HEK293 (cell line): ENCODE measurements around the gene MYBPH.
A peak's percentile ranks its signal among the peaks of the same experiment; 100 is the strongest.

Source experiments
- CTCF ChIA-PET: fragments of 350-600 bp; formaldehyde crosslinking; extraction: SDS; loops from one replicate; lab custom pipeline; 2021; ENCODE audit warnings: antibody characterized with exemption; lab: Yijun Ruan, JAX
- POLR2A ChIA-PET: fragments of 300-600 bp; formaldehyde crosslinking; extraction: SDS; loops from one replicate; lab custom pipeline; 2020; ENCODE audit warnings: antibody characterized with exemption, inconsistent platforms; lab: Yijun Ruan, JAX
- H3K27ac ChIP-seq: fragments of 200-500 bp; sonication (Bioruptor generic); 2 replicates; pipeline ENCODE4 v1.5.1; 2014; ENCODE audit warnings: low read depth, low read length, control low read depth, inconsistent platforms; ENCODE audit errors: extremely low read depth
- H3K36me3 ChIP-seq, 2 experiments: fragments of 200-500 bp in 1 of 2; sonication (Bioruptor generic) in 1 of 2; 1 replicate in 1 of 2; 2 replicates in 1 of 2; pipeline ENCODE4 v1.5.1; 2014 to 2017; ENCODE audit warnings: inconsistent platforms in 2 of 2, low read length in 2 of 2; ENCODE audit not compliant: control insufficient read depth in 2 of 2, insufficient read depth in 1 of 2
- H3K4me1 ChIP-seq: fragments of 200-500 bp; sonication (Bioruptor generic); 2 replicates; pipeline ENCODE4 v1.5.1; 2014; ENCODE audit warnings: mild to moderate bottlenecking, low read length, inconsistent platforms; ENCODE audit not compliant: control insufficient read depth, insufficient read depth
- H3K4me3 ChIP-seq: 2 replicates; pipeline ENCODE4 v1.5.1; 2011; ENCODE audit warnings: low read depth, mild to moderate bottlenecking, control low read depth, low read length, moderate library complexity
- H3K9me3 ChIP-seq: fragments of 200-500 bp; sonication (Bioruptor generic); 2 replicates; pipeline ENCODE4 v1.5.1; 2014; ENCODE audit warnings: low read depth, low read length, inconsistent platforms; ENCODE audit not compliant: control insufficient read depth, insufficient read depth
- GLIS1 ChIP-seq: fragments of 450-650 bp; formaldehyde crosslinking; IDR thresholded peaks from 2 replicates; pipeline ENCODE4 v1.5.1; 2016; ENCODE audit warnings: missing biosample characterization, missing genetic modification characterization
- GLIS2 ChIP-seq: fragments of 450-650 bp; formaldehyde crosslinking; IDR thresholded peaks from 2 replicates; pipeline ENCODE4 v1.5.1; 2016; ENCODE audit warnings: missing biosample characterization, missing genetic modification characterization
- MZF1 ChIP-seq: fragments of 450-650 bp; formaldehyde crosslinking; IDR thresholded peaks from 2 replicates; pipeline ENCODE4 v1.5.1; 2017; ENCODE audit warnings: missing biosample characterization, missing genetic modification characterization, borderline replicate concordance
- SCRT1 ChIP-seq: fragments of 450-650 bp; formaldehyde crosslinking; IDR thresholded peaks from 2 replicates; pipeline ENCODE4 v1.5.1; 2016; ENCODE audit warnings: missing biosample characterization, missing genetic modification characterization, borderline replicate concordance
- WT1 ChIP-seq: fragments of 450-650 bp; formaldehyde crosslinking; IDR thresholded peaks from 2 replicates; pipeline ENCODE4 v1.5.1; 2016; ENCODE audit warnings: missing biosample characterization, missing genetic modification characterization
- ZBTB17 ChIP-seq: fragments of 450-650 bp; formaldehyde crosslinking; IDR thresholded peaks from 2 replicates; pipeline ENCODE4 v1.5.1; 2016; ENCODE audit warnings: missing biosample characterization, missing genetic modification characterization
- ZFHX2 ChIP-seq: fragments of 450-650 bp; formaldehyde crosslinking; conservative IDR thresholded peaks from 2 replicates; pipeline ENCODE4 v1.5.1; 2016; ENCODE audit warnings: missing biosample characterization, missing genetic modification characterization
- ZIC2 ChIP-seq: fragments of 450-650 bp; formaldehyde crosslinking; IDR thresholded peaks from 2 replicates; pipeline ENCODE4 v1.5.1; 2016; ENCODE audit warnings: missing biosample characterization, missing genetic modification characterization
- ZNF184 ChIP-seq: fragments of 450-650 bp; IDR thresholded peaks from 2 replicates; pipeline ENCODE4 v1.5.1; 2018; ENCODE audit warnings: missing biosample characterization, mild to moderate bottlenecking, missing genetic modification characterization
- ZNF23 ChIP-seq: fragments of 450-650 bp; formaldehyde crosslinking; IDR thresholded peaks from 2 replicates; pipeline ENCODE4 v1.5.1; 2016; ENCODE audit warnings: missing biosample characterization, missing genetic modification characterization, borderline replicate concordance
- ZNF404 ChIP-seq: fragments of 450-650 bp; formaldehyde crosslinking; IDR thresholded peaks from 2 replicates; pipeline ENCODE4 v1.5.1; 2017; ENCODE audit warnings: missing biosample characterization, missing genetic modification characterization
- ZNF48 ChIP-seq: fragments of 450-650 bp; formaldehyde crosslinking; IDR thresholded peaks from 2 replicates; pipeline ENCODE4 v1.5.1; 2016; ENCODE audit warnings: missing biosample characterization, missing genetic modification characterization
- ZNF548 ChIP-seq: fragments of 450-650 bp; formaldehyde crosslinking; IDR thresholded peaks from 2 replicates; pipeline ENCODE4 v1.5.1; 2016; ENCODE audit warnings: missing biosample characterization, missing genetic modification characterization
- ZNF596 ChIP-seq: fragments of 450-650 bp; IDR thresholded peaks from 2 replicates; pipeline ENCODE4 v1.5.0; 2018; ENCODE audit warnings: missing biosample characterization, mild to moderate bottlenecking, missing genetic modification characterization, moderate library complexity
- ZNF654 ChIP-seq: fragments of 450-650 bp; formaldehyde crosslinking; IDR thresholded peaks from 2 replicates; pipeline ENCODE4 v1.5.1; 2016; ENCODE audit warnings: low read depth, missing biosample characterization, missing genetic modification characterization
- ZNF658 ChIP-seq: fragments of 450-650 bp; formaldehyde crosslinking; IDR thresholded peaks from 2 replicates; pipeline ENCODE4; 2016; ENCODE audit warnings: missing biosample characterization, missing genetic modification characterization
- ZNF701 ChIP-seq: fragments of 450-650 bp; formaldehyde crosslinking; IDR thresholded peaks from 2 replicates; pipeline ENCODE4 v1.5.1; 2016; ENCODE audit warnings: missing biosample characterization, missing genetic modification characterization
- ZNF76 ChIP-seq: fragments of 450-650 bp; formaldehyde crosslinking; IDR thresholded peaks from 2 replicates; pipeline ENCODE4; 2016; ENCODE audit warnings: low read depth, missing biosample characterization, missing genetic modification characterization, borderline replicate concordance
- ZXDB ChIP-seq: fragments of 450-650 bp; formaldehyde crosslinking; IDR thresholded peaks from 2 replicates; pipeline ENCODE4 v1.5.1; 2016; ENCODE audit warnings: missing biosample characterization, missing genetic modification characterization
- TF ChIP-seq, protein P1 (sequence below): fragments of 450-650 bp; formaldehyde crosslinking; IDR thresholded peaks from 2 replicates; pipeline ENCODE4 v1.5.1; 2016; ENCODE audit warnings: missing biosample characterization, missing genetic modification characterization, borderline replicate concordance
- TF ChIP-seq, protein P2 (sequence below): fragments of 450-650 bp; formaldehyde crosslinking; IDR thresholded peaks from 2 replicates; pipeline ENCODE4 v1.5.1; 2017; ENCODE audit warnings: missing biosample characterization, missing genetic modification characterization
- TF ChIP-seq, protein P3 (sequence below): fragments of 450-650 bp; formaldehyde crosslinking; IDR thresholded peaks from 2 replicates; pipeline ENCODE4 v1.5.1; 2016; ENCODE audit warnings: missing biosample characterization, missing genetic modification characterization
- TF ChIP-seq, protein P4 (sequence below): fragments of 450-650 bp; IDR thresholded peaks from 2 replicates; pipeline ENCODE4 v1.5.1; 2018; ENCODE audit warnings: missing biosample characterization, missing genetic modification characterization

Gene MYBPH

DNA sequence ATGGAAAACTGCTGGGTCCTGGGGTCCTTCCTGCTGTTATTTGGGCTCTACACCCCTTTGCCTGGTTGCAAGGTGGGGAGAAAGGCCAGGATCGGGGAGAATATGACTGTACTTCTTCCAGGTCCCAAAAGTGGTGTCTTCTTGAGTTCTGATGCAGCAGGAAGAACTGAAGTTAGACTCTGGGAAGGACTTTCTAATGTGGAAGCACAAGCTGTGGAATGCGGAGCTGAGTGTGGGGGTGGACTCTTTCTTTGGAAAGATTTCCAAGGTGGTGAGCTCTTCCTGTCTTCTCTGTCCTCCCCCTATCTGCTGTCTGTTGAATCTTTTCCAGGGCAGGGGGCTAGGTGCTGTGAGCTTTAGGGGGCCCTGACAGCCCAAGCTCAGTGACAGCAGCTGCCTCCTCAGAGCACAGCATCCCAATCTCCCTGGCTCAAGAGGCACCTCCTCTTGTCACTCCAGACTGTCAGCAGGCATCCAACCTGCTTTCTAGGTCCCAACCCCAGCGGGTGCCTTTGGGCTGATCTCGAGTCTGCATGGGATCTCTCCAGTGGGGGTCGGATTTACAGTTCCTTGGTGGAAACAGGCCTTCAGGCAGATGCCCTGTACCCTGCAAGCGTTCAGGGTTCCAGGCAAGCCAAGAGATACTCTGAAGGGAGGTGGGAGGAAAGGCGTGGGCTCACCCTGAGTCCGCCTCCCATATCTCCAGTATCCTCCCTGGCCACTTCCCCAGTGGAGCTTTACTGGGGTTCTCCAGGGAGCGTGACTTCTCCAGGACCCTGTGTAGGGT, 24.9 kb downstream of the MYBPH start:
- TF ChIP-seq ZIC2 (tag by site-specific recombination) (peak; percentile 67), ZFHX2 (tag by site-specific recombination) (peak; percentile 59), GLIS2 (0 out of 2 replicates have a peak, but pooled peaks have one; percentile 29), WT1 (tag by site-specific recombination) (peak; percentile 54), ZBTB17 (no peak), GLIS1 (tag by site-specific recombination) (peak; percentile 74)
- TF ChIP-seq, protein P1, sequence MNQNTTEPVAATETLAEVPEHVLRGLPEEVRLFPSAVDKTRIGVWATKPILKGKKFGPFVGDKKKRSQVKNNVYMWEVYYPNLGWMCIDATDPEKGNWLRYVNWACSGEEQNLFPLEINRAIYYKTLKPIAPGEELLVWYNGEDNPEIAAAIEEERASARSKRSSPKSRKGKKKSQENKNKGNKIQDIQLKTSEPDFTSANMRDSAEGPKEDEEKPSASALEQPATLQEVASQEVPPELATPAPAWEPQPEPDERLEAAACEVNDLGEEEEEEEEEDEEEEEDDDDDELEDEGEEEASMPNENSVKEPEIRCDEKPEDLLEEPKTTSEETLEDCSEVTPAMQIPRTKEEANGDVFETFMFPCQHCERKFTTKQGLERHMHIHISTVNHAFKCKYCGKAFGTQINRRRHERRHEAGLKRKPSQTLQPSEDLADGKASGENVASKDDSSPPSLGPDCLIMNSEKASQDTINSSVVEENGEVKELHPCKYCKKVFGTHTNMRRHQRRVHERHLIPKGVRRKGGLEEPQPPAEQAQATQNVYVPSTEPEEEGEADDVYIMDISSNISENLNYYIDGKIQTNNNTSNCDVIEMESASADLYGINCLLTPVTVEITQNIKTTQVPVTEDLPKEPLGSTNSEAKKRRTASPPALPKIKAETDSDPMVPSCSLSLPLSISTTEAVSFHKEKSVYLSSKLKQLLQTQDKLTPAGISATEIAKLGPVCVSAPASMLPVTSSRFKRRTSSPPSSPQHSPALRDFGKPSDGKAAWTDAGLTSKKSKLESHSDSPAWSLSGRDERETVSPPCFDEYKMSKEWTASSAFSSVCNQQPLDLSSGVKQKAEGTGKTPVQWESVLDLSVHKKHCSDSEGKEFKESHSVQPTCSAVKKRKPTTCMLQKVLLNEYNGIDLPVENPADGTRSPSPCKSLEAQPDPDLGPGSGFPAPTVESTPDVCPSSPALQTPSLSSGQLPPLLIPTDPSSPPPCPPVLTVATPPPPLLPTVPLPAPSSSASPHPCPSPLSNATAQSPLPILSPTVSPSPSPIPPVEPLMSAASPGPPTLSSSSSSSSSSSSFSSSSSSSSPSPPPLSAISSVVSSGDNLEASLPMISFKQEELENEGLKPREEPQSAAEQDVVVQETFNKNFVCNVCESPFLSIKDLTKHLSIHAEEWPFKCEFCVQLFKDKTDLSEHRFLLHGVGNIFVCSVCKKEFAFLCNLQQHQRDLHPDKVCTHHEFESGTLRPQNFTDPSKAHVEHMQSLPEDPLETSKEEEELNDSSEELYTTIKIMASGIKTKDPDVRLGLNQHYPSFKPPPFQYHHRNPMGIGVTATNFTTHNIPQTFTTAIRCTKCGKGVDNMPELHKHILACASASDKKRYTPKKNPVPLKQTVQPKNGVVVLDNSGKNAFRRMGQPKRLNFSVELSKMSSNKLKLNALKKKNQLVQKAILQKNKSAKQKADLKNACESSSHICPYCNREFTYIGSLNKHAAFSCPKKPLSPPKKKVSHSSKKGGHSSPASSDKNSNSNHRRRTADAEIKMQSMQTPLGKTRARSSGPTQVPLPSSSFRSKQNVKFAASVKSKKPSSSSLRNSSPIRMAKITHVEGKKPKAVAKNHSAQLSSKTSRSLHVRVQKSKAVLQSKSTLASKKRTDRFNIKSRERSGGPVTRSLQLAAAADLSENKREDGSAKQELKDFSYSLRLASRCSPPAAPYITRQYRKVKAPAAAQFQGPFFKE = no peak
- POLR2A ChIA-PET = interaction anchor here (0.5 kb wide), 1 partner anchor 45 kb away, joined by 3 read pairs; no protein-coding TSS in a partner anchor
- CTCF ChIA-PET = interaction anchor here (0.8 to 1.2 kb wide), 2 partner anchors 31 to 33 kb away, joined by 3 to 5 read pairs; no protein-coding TSS in a partner anchor
- no peaks in the 10 kb centered on the region for H3K36me3 ChIP-seq
- H3K9me3 ChIP-seq = no peaks in the 10 kb centered on the region
- H3K4me3 ChIP-seq = no peak overlapping the region
- peaks cover 9% of the 10 kb centered on the region; the same call in 1 of the 2 replicates for H3K4me1 ChIP-seq
- no peak overlapping the region for H3K27ac ChIP-seq

DNA sequence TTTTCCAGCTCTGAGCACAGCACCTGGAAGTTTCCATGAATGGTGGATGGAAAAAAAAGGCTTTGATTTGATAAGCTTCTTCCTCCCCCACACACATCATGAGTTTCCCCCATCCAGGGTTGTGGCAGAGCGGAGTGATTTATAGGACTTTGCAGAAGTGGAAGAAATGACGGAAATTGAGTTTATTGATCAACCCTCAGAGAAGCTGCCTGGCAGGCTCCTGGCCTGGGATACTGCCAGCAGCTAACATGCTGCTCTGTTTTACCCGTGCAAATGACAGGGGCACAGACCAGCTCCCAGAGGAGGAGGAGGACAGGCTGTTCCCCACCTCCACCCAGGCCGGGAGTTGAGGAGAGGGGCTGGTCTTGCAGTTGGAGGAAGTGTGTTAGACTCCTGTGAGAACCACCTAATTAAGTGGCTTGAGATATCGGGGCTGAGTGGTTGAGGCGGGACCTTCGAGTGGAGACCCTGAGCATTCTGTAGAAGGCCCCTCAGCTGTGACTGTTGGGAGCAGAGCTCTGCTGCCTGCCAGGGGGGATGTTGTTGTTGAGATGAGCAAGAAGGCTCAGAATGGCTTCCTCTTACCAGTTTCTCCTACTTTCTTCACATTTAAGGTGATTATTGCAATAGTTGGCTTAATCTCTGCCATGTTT, 26.3 kb downstream of the MYBPH start:
- ChIA-PET CTCF (interaction anchor here (0.6 to 2.7 kb wide), 6 partner anchors 15 to 1139 kb away, joined by 3 to 8 read pairs (median 4); partner anchors contain the start of gene ADORA1), POLR2A (interaction anchor here (1.3 kb wide), 1 partner anchor 21 kb away, joined by 5 read pairs; the partner anchor contains the start of gene ADORA1)
- Histone ChIP-seq H3K27ac (no peak overlapping the region), H3K36me3 (no peaks in the 10 kb centered on the region), H3K9me3 (no peaks in the 10 kb centered on the region), H3K4me1 (peaks cover 5% of the 10 kb centered on the region; the same call in 1 of the 2 replicates), H3K4me3 (no peak overlapping the region)
- no peak for TF ChIP-seq MZF1 (tag by site-specific recombination)
- no peak for TF ChIP-seq SCRT1 (tag by site-specific recombination)
- no peak for TF ChIP-seq ZNF701 (tag by site-specific recombination)
- TF ChIP-seq ZXDB (tag by site-specific recombination) = no peak
- TF ChIP-seq ZNF658 = no peak
- no peak for TF ChIP-seq ZNF596
- no peak for TF ChIP-seq ZNF184
- TF ChIP-seq ZNF76 = no peak
- TF ChIP-seq, protein P2, sequence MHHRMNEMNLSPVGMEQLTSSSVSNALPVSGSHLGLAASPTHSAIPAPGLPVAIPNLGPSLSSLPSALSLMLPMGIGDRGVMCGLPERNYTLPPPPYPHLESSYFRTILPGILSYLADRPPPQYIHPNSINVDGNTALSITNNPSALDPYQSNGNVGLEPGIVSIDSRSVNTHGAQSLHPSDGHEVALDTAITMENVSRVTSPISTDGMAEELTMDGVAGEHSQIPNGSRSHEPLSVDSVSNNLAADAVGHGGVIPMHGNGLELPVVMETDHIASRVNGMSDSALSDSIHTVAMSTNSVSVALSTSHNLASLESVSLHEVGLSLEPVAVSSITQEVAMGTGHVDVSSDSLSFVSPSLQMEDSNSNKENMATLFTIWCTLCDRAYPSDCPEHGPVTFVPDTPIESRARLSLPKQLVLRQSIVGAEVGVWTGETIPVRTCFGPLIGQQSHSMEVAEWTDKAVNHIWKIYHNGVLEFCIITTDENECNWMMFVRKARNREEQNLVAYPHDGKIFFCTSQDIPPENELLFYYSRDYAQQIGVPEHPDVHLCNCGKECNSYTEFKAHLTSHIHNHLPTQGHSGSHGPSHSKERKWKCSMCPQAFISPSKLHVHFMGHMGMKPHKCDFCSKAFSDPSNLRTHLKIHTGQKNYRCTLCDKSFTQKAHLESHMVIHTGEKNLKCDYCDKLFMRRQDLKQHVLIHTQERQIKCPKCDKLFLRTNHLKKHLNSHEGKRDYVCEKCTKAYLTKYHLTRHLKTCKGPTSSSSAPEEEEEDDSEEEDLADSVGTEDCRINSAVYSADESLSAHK (tag by site-specific recombination) = no peak
- TF ChIP-seq ZNF404 (tag by site-specific recombination) = no peak
- TF ChIP-seq, protein P3, sequence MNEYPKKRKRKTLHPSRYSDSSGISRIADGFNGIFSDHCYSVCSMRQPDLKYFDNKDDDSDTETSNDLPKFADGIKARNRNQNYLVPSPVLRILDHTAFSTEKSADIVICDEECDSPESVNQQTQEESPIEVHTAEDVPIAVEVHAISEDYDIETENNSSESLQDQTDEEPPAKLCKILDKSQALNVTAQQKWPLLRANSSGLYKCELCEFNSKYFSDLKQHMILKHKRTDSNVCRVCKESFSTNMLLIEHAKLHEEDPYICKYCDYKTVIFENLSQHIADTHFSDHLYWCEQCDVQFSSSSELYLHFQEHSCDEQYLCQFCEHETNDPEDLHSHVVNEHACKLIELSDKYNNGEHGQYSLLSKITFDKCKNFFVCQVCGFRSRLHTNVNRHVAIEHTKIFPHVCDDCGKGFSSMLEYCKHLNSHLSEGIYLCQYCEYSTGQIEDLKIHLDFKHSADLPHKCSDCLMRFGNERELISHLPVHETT (tag by site-specific recombination) = no peak
- TF ChIP-seq, protein P4, sequence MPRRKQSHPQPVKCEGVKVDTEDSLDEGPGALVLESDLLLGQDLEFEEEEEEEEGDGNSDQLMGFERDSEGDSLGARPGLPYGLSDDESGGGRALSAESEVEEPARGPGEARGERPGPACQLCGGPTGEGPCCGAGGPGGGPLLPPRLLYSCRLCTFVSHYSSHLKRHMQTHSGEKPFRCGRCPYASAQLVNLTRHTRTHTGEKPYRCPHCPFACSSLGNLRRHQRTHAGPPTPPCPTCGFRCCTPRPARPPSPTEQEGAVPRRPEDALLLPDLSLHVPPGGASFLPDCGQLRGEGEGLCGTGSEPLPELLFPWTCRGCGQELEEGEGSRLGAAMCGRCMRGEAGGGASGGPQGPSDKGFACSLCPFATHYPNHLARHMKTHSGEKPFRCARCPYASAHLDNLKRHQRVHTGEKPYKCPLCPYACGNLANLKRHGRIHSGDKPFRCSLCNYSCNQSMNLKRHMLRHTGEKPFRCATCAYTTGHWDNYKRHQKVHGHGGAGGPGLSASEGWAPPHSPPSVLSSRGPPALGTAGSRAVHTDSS (tag by site-specific recombination) = no peak
- no peak for TF ChIP-seq ZNF23
- no peak for TF ChIP-seq ZNF48
- TF ChIP-seq ZNF654 (tag by site-specific recombination) = no peak
- TF ChIP-seq ZNF548 (tag by site-specific recombination) = no peak
